ENCODE data around the gene NUP188. TPM values are rescaled to one million over a fixed set of nuclear protein-coding genes. Genes with fewer than 3 reads are reported as not detected.

NUP188 gene
- total and polyA plus RNA-seq, 2 of the 13 experiments (the other 11 are each of a cell fraction or from before 2014, with no cell fraction given), result 28.0 to 38.5 TPM

GRCh38 chr9:128992995-128993394 lies 45.5 kb downstream of the NUP188 start:
- CTCF ChIA-PET (ENCODE audit: low intra/inter-chr PET ratio, low total read pairs), result no interaction called here
- no peak for FAIRE-seq
- DNase-seq (ENCODE audit: low spot score), result no peak

More at GRCh38 chr9:128992995-128993394, 45.5 kb downstream of the NUP188 start:
- H3K9me3 ChIP-seq (ENCODE audit: low read length), result no peaks in the 10 kb centered on the region
- H3K9ac ChIP-seq (ENCODE audit: insufficient read depth, low read depth, low read length), result no peak overlapping the region
- no peak overlapping the region for H3K4me3 ChIP-seq (replicated peaks in 1 of 3; ENCODE audit: insufficient read depth in 1 of 3, low read depth in 2 of 3, low read length in 3 of 3)
- H3K27ac ChIP-seq (ENCODE audit: extremely low read length, insufficient read depth, low read length), result no peak overlapping the region
- no peak overlapping the region for H3K4me2 ChIP-seq (ENCODE audit: low read depth, low read length)
- no TSS peak for BruUV-seq (replicated peaks)
- TF ChIP-seq NR0B2 (CRISPR knock-in tag; IDR thresholded peaks at IDR 0.05) (no peak), ZZZ3 (CRISPR knock-in tag; IDR thresholded peaks at IDR 0.05; ENCODE audit: borderline replicate concordance) (no peak), SRSF4 (IDR thresholded peaks at IDR 0.05; ENCODE audit: low read depth, low read length, poor library complexity, severe bottlenecking) (no peak), CTCF (CRISPR knock-in tag; IDR thresholded peaks at IDR 0.05) (peak; percentile 34; the same call in 1 of the 2 replicates), ZNF230 (CRISPR knock-in tag; IDR thresholded peaks at IDR 0.05) (no peak), RAD21 (CRISPR knock-in tag; IDR thresholded peaks at IDR 0.05) (no peak), HOXA7 (CRISPR knock-in tag; IDR thresholded peaks at IDR 0.05) (no peak), ZNF460 (CRISPR knock-in tag; IDR thresholded peaks at IDR 0.05; ENCODE audit: borderline replicate concordance) (no peak), ZNF205 (CRISPR knock-in tag; IDR thresholded peaks at IDR 0.05) (no peak), ZNF784 (CRISPR knock-in tag; IDR thresholded peaks at IDR 0.05; ENCODE audit: borderline replicate concordance) (no peak), ZNF569 (CRISPR knock-in tag; IDR thresholded peaks at IDR 0.05; ENCODE audit: borderline replicate concordance) (no peak), TFE3 (CRISPR knock-in tag; IDR thresholded peaks at IDR 0.05) (no peak), NFE2L1 (CRISPR knock-in tag; IDR thresholded peaks at IDR 0.05; ENCODE audit: borderline replicate concordance) (no peak), STAG1 (CRISPR knock-in tag; IDR thresholded peaks at IDR 0.05) (0 out of 2 replicates have a peak, but pooled peaks have one; percentile 28), ZKSCAN1 (IDR thresholded peaks at IDR 0.05; ENCODE audit: low read length) (no peak), MAFF (IDR thresholded peaks at IDR 0.05; ENCODE audit: low read depth, low read length) (no peak), MEIS1 (CRISPR knock-in tag; IDR thresholded peaks at IDR 0.05; ENCODE audit: borderline replicate concordance) (no peak)
- no peaks in the 10 kb centered on the region for H4K20me1 ChIP-seq (ENCODE audit: insufficient read depth, low read length)
- H3K36me3 ChIP-seq (replicated peaks in 1 of 2; ENCODE audit: control insufficient read depth in 1 of 2, insufficient read depth in 2 of 2, low read length in 2 of 2), result peaks cover 33 to 73% of the 10 kb centered on the region in 2 experiments
- H3K4me1 ChIP-seq (ENCODE audit: insufficient read depth, low read length), result no peaks in the 10 kb centered on the region
- POLR2A ChIA-PET, result no interaction called here
- no peaks in the 10 kb centered on the region for H3K79me2 ChIP-seq (ENCODE audit: insufficient read depth, low read length)
- intact Hi-C loops (cut with micrococcal nuclease; ENCODE audit: unreplicated experiment) (no loop called here), in situ Hi-C loops (cut with HindIII; ENCODE audit: extremely low pct_ligation_motif_present, low pct_unique_long_range_greater_than_20kb) (no loop called here)
- no peak overlapping the region for H2AFZ ChIP-seq (ENCODE audit: low read length)
- ATAC-seq, result peak; percentile 76
- 97% methylated on average over 7 of the region's 7 CpGs for WGBS (ENCODE audit: low lambda C conversion rate)
- H3K27me3 ChIP-seq (ENCODE audit: control insufficient read depth in 1 of 2, insufficient read depth in 2 of 2, low read length in 2 of 2), result no peaks in the 10 kb centered on the region

All from HepG2 (cell line).